GM23338 (cell line): Measurements from ENCODE around the gene CCDC150. TPM values are rescaled to one million over a fixed set of nuclear protein-coding genes. Genes with fewer than 3 reads are reported as not detected.

Source experiments
- ATAC-seq: fragments of 200-7000 bp; cut with Tn5 transposase; 3 replicates; pipeline ENCODE4 v1.9.1; 2020
- DNase-seq: peaks from one replicate; pipeline ENCODE4 v3.0.0-alpha.2; 2015; ENCODE audit warnings: low spot score
- H2AFZ ChIP-seq: fragments of 200-600 bp; sonication (generic); 2 replicates; pipeline ENCODE4 v1.8.0; 2016; ENCODE audit warnings: antibody characterized with exemption, mild to moderate bottlenecking, moderate library complexity
- H3F3A ChIP-seq: fragments of 200-600 bp; sonication (generic); replicated peaks from 2 replicates; pipeline ENCODE4 v1.8.0; 2017; ENCODE audit warnings: antibody characterized with exemption, mixed run types, low read depth
- H3K27ac ChIP-seq: fragments of 200-600 bp; sonication (generic); 2 replicates; pipeline ENCODE4 v1.6.1; 2016; ENCODE audit warnings: low read depth
- H3K27me3 ChIP-seq: fragments of 200-600 bp; sonication (generic); 2 replicates; pipeline ENCODE4 v1.8.0; 2016; ENCODE audit warnings: mild to moderate bottlenecking, mixed run types, moderate library complexity; ENCODE audit not compliant: insufficient read depth
- H3K36me3 ChIP-seq: fragments of 200-600 bp; sonication (generic); 2 replicates; pipeline ENCODE4 v1.8.0; 2016; ENCODE audit warnings: mild to moderate bottlenecking; ENCODE audit not compliant: insufficient read depth
- H3K4me1 ChIP-seq: fragments of 200-600 bp; sonication (generic); 2 replicates; pipeline ENCODE4 v1.8.0; 2016; ENCODE audit warnings: mild to moderate bottlenecking, moderate library complexity; ENCODE audit not compliant: insufficient read depth
- H3K4me2 ChIP-seq: fragments of 200-600 bp; sonication (generic); 2 replicates; pipeline ENCODE4 v1.7.1; 2017; ENCODE audit warnings: mixed run types
- H3K4me3 ChIP-seq: fragments of 200-600 bp; sonication (generic); 2 replicates; pipeline ENCODE4 v1.6.1; 2016; ENCODE audit warnings: mixed run types
- H3K79me2 ChIP-seq: fragments of 200-600 bp; sonication (generic); replicated peaks from 2 replicates; pipeline ENCODE4 v1.8.0; 2017; ENCODE audit warnings: mild to moderate bottlenecking; ENCODE audit not compliant: insufficient read depth
- H3K9me2 ChIP-seq: fragments of 200-600 bp; sonication (generic); 2 replicates; pipeline ENCODE4 v1.8.0; 2017; ENCODE audit not compliant: insufficient read depth
- H4K20me1 ChIP-seq: fragments of 200-600 bp; sonication (generic); replicated peaks from 2 replicates; pipeline ENCODE4 v1.8.0; 2017; ENCODE audit warnings: mild to moderate bottlenecking; ENCODE audit not compliant: insufficient read depth
- H3K27ac Mint-ChIP-seq: 2 replicates; pipeline ENCODE4 v1.8.0; 2020; ENCODE audit warnings: inconsistent platforms, mild to moderate bottlenecking, moderate library complexity, mixed read lengths
- H3K27me3 Mint-ChIP-seq: 3 replicates; pipeline ENCODE4 v1.8.0; 2022; ENCODE audit warnings: low read depth, mild to moderate bottlenecking, moderate library complexity, mixed read lengths, inconsistent platforms; ENCODE audit not compliant: insufficient read depth, poor library complexity
- H3K36me3 Mint-ChIP-seq: 3 replicates; pipeline ENCODE4 v1.8.0; 2021; ENCODE audit warnings: low read depth, mild to moderate bottlenecking, inconsistent platforms, moderate library complexity, mixed read lengths
- H3K4me1 Mint-ChIP-seq: 3 replicates; pipeline ENCODE4 v1.8.0; 2020; ENCODE audit warnings: mild to moderate bottlenecking, inconsistent platforms, mixed read lengths
- H3K4me3 Mint-ChIP-seq: 3 replicates; pipeline ENCODE4 v1.8.0; 2021; ENCODE audit warnings: moderate library complexity, mild to moderate bottlenecking, inconsistent platforms, mixed read lengths
- H3K9me3 Mint-ChIP-seq: 3 replicates; pipeline ENCODE4 v1.8.0; 2020; ENCODE audit warnings: moderate library complexity, mild to moderate bottlenecking, inconsistent platforms, mixed read lengths
- CTCF ChIP-seq, 2 experiments: fragments of 200-600 bp in 1 of 2; sonication (generic) in 1 of 2; conservative IDR thresholded peaks; 2 replicates each; pipeline versions ENCODE4 v1.5.1 to v1.6.1; 2016 to 2017; ENCODE audit warnings: antibody characterized with exemption in 2 of 2, low read depth in 2 of 2, mild to moderate bottlenecking in 2 of 2, moderate library complexity in 1 of 2
- ETS1 ChIP-seq: IDR thresholded peaks from 2 replicates; pipeline ENCODE4 v1.6.1; 2016; ENCODE audit warnings: antibody characterized with exemption
- EZH2phosphoT487 ChIP-seq: fragments of 200-600 bp; sonication (generic); IDR thresholded peaks from one replicate; pipeline ENCODE4 v1.8.1; 2018; ENCODE audit warnings: antibody characterized with exemption; ENCODE audit not compliant: unreplicated experiment
- JUNB ChIP-seq: IDR thresholded peaks from one replicate; pipeline ENCODE4 v1.6.1; 2016; ENCODE audit warnings: antibody characterized with exemption; ENCODE audit not compliant: unreplicated experiment
- NANOG ChIP-seq: IDR thresholded peaks from 2 replicates; pipeline ENCODE4 v1.6.1; 2016; ENCODE audit warnings: antibody characterized with exemption, borderline replicate concordance
- POLR2AphosphoS5 ChIP-seq: IDR thresholded peaks from 2 replicates; pipeline ENCODE4 v1.6.1; 2016; ENCODE audit warnings: antibody characterized with exemption, low read depth
- ZNF462 ChIP-seq: fragments of 250-450 bp; sonication (Bioruptor Pico); IDR thresholded peaks from 2 replicates; pipeline ENCODE4 v1.5.0; 2020; ENCODE audit warnings: mild to moderate bottlenecking, moderate library complexity
- polyA plus RNA-seq: library from polyadenylated mRNA; unstranded; fragments of >200 nt; fragmentation: Nextera tagmentation; extraction: Ambion mirVana; gene quantifications from 2 replicates; pipeline ENCODE4 v1.2.1, GENCODE V29; 2016
- total RNA-seq: library from RNA; depleted of rRNA; stranded (reverse); fragments of >200 nt; shearing (Covaris generic); gene quantifications from 2 replicates; pipeline ENCODE4 v1.2.3, GENCODE V29; 2014

Gene CCDC150
- total and polyA plus RNA-seq, 2 experiments from 2014 or later = 56.3 to 68.3 TPM

- Histone ChIP-seq H3K4me2 (no peak overlapping the region), H3K27me3 (no peaks in the 10 kb centered on the region), H3K27ac (no peak overlapping the region), H3K36me3 (no peaks in the 10 kb centered on the region), H3K4me1 (no peaks in the 10 kb centered on the region), H4K20me1 (no peaks in the 10 kb centered on the region), H3K9me2 (0 out of 2 replicates have a peak, but pooled peaks cover 3% of the 10 kb centered on the region), H3F3A (no peaks in the 10 kb centered on the region), H3K4me3 (no peak overlapping the region), H2AFZ (no peak overlapping the region), H3K79me2 (no peaks in the 10 kb centered on the region)
- Mint-ChIP-seq H3K4me1 (peaks cover 2% of the 10 kb centered on the region; the same call in 2 of the 3 replicates), H3K27me3 (peaks cover 3% of the 10 kb centered on the region), H3K27ac (no peak overlapping the region), H3K36me3 (no peaks in the 10 kb centered on the region), H3K4me3 (no peak overlapping the region), H3K9me3 (no peaks in the 10 kb centered on the region)
- DNase-seq (peak; percentile 32), ATAC-seq (no peak)
- no peak for TF ChIP-seq NANOG
- no peak for TF ChIP-seq POLR2AphosphoS5
- no peak for TF ChIP-seq ETS1
- TF ChIP-seq EZH2phosphoT487 = no peak
- TF ChIP-seq JUNB = no peak
- no peak for TF ChIP-seq ZNF462 (CRISPR knock-in tag)
- peak in 1 of 2 experiments; percentile 37; a peak in 3 of 4 replicates for TF ChIP-seq CTCF (conservative IDR thresholded peaks at IDR 0.05; ENCODE audit: low read depth in 2 of 2)
These were observed 26.2 kb upstream of the CCDC150 start for GRCh38 chr2:196613302-196613701.
